ENCODE results near the gene NUP62CL.

- TF ChIP-seq CTCF (IDR thresholded peaks at IDR 0.05) (no peak), POLR2A (IDR thresholded peaks at IDR 0.05) (no peak)
These were observed 22.2 kb upstream of the NUP62CL start for GRCh38 chrX:107228486-107228819.
